ENCODE results near the gene SIRT2. TPM values are rescaled to one million over a fixed set of nuclear protein-coding genes. Genes with fewer than 3 reads are reported as not detected.
"Not testable (repeated sequence)": the region's sequence is repeated elsewhere in the genome, so short reads cannot be mapped to it uniquely, and the experiment has no call there.

Gene SIRT2
- total RNA-seq (10 to 100 TPM; 33.6 to 36.5 TPM), polyA plus RNA-seq (51.2 TPM)

GRCh38 chr19:38899447-38900201 lies at the start of gene SIRT2, which contains the start of gene NFKBIB:
Gene SIRT2 (minus strand): TSS chr19:38899618. CDS start chr19:38899521, 97 bp downstream.
Gene NFKBIB (plus strand): TSS chr19:38899969. CDS start chr19:38900033, 64 bp downstream.
- Histone ChIP-seq H3K4me3 (ENCODE audit: low read length) (peak within 1 kb of the TSS; percentile 88), H3K27me3 (ENCODE audit: insufficient read depth, low read length, poor library complexity, severe bottlenecking) (no peaks in the 10 kb centered on the region), H3K9me3 (ENCODE audit: low read length) (no peaks in the 10 kb centered on the region), H3K27ac (ENCODE audit: low read depth, low read length) (peak within 1 kb of the TSS; percentile 97), H3K4me1 (ENCODE audit: insufficient read depth, low read length) (peaks cover 24% of the 10 kb centered on the region), H3K36me3 (ENCODE audit: insufficient read depth, low read length) (no peaks in the 10 kb centered on the region)
- Mint-ChIP-seq H3K36me3 (peaks cover 8 to 33% (median 9%) of the 10 kb centered on the region in 3 donors), H3K27me3 (peaks cover 0 to 2% of the 10 kb centered on the region in 2 donors), H3K4me3 (peak within 1 kb of the TSS; percentile 89 to 96 (median 94)), H3K9me3 (peaks cover 0 to 2% (median 0%) of the 10 kb centered on the region in 5 donors), H3K27ac (peak within 1 kb of the TSS; percentile 92 to 100 (median 98)), H3K4me1 (peaks cover 50 to 66% (median 63%) of the 10 kb centered on the region in 3 donors)
- CTCF ChIA-PET, result interaction anchor here (0.8 to 1.8 kb wide), 5 partner anchors 29 to 165 kb away, joined by 3 to 8 read pairs (median 4); partner anchors contain the start of genes MRPS12 and SARS2
- DNase-seq, result peak; percentile 98 to 100 (median 99)
- POLR2A ChIA-PET, result interaction anchor here (0.6 to 1.4 kb wide), 5 partner anchors 21 to 266 kb away, joined by 3 to 7 read pairs (median 5); partner anchors contain the start of genes MRPS12 and SARS2

GRCh38 chr19:38946229-38947010 lies 47.0 kb upstream of the SIRT2 start:
- Histone ChIP-seq H3K9me3 (ENCODE audit: low read length) (no peaks in the 10 kb centered on the region), H3K4me1 (ENCODE audit: insufficient read depth, low read length) (peaks cover 7% of the 10 kb centered on the region), H3K4me3 (ENCODE audit: low read length) (no peak overlapping the region), H3K36me3 (ENCODE audit: insufficient read depth, low read length) (no peaks in the 10 kb centered on the region), H3K27me3 (ENCODE audit: insufficient read depth, low read length, poor library complexity, severe bottlenecking) (no peaks in the 10 kb centered on the region), H3K27ac (ENCODE audit: low read depth, low read length) (no peak overlapping the region)
- Mint-ChIP-seq H3K27ac (no peak overlapping the region), H3K27me3 (peaks cover 6 to 7% of the 10 kb centered on the region in 2 donors), H3K4me3 (no peak overlapping the region), H3K36me3 (no peaks in the 10 kb centered on the region), H3K4me1 (peaks cover 6 to 18% (median 16%) of the 10 kb centered on the region in 3 donors), H3K9me3 (no peaks in the 10 kb centered on the region)
- ChIA-PET CTCF (no interaction called here), POLR2A (no interaction called here)
- peak in 1 of 5 donors; percentile 29 for DNase-seq

- H3K4me1 ChIP-seq (ENCODE audit: insufficient read depth, low read length), result peaks cover 7% of the 10 kb centered on the region
- Mint-ChIP-seq H3K36me3 (no peaks in the 10 kb centered on the region), H3K4me1 (peaks cover 9 to 24% (median 22%) of the 10 kb centered on the region in 3 donors), H3K9me3 (peaks cover 0 to 2% (median 0%) of the 10 kb centered on the region in 5 donors), H3K27me3 (peaks cover 7 to 11% of the 10 kb centered on the region in 2 donors), H3K4me3 (no peak overlapping the region), H3K27ac (peak overlapping the region in 1 of 8 donors; percentile 60)
- peak in 1 of 5 donors; percentile 33 for DNase-seq
- H3K9me3 ChIP-seq (ENCODE audit: low read length), result no peaks in the 10 kb centered on the region
- POLR2A ChIA-PET, result no interaction called here
- H3K4me3 ChIP-seq (ENCODE audit: low read length), result no peak overlapping the region
- no peaks in the 10 kb centered on the region for H3K27me3 ChIP-seq (ENCODE audit: insufficient read depth, low read length, poor library complexity, severe bottlenecking)
- H3K36me3 ChIP-seq (ENCODE audit: insufficient read depth, low read length), result no peaks in the 10 kb centered on the region
- H3K27ac ChIP-seq (ENCODE audit: low read depth, low read length), result no peak overlapping the region
- CTCF ChIA-PET, result no interaction called here
Observed at GRCh38 chr19:38945562-38946228, 46.3 kb upstream of the SIRT2 start.

DNA sequence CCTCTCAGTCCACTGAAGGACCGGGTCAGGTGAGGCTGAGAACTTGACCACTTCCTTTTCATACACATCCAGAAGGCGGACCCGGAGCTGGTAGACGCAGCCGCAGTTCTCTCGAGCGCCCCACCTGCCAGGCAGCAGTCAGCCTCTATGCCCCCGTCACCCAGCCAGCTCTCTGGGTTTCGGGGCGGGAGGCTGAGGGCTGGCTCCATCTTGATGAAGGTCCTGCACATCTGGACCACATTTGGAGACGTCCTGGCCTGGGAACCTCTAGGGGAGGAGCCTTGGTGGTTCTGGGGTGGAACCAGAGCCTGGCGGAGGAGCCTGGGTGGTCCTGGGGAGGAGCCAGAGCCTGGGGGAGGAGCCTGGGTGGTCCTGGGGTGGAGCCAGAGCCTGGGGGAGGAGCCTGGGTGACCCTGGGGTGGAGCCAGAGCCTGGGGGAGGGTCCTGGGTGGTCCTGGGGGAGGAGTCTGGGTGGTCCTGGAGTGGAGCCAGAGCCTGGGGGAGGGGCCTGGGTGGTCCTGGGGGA lies 45.6 kb upstream of the SIRT2 start:
- peaks cover 2% of the 10 kb centered on the region for H3K4me1 ChIP-seq (ENCODE audit: insufficient read depth, low read length)
- no peaks in the 10 kb centered on the region for H3K36me3 ChIP-seq (ENCODE audit: insufficient read depth, low read length)
- H3K9me3 Mint-ChIP-seq, result peaks cover 0 to 2% (median 0%) of the 10 kb centered on the region in 5 donors
- H3K27ac Mint-ChIP-seq, result no peak overlapping the region
- peaks cover 6 to 24% (median 23%) of the 10 kb centered on the region in 3 donors for H3K4me1 Mint-ChIP-seq
- no peak overlapping the region for H3K4me3 ChIP-seq (ENCODE audit: low read length)
- no peak overlapping the region for H3K4me3 Mint-ChIP-seq
- CTCF ChIA-PET, result no interaction called here
- no peaks in the 10 kb centered on the region for H3K27me3 ChIP-seq (ENCODE audit: insufficient read depth, low read length, poor library complexity, severe bottlenecking)
- peaks cover 3 to 11% of the 10 kb centered on the region in 2 donors for H3K27me3 Mint-ChIP-seq
- H3K27ac ChIP-seq (ENCODE audit: low read depth, low read length), result no peak overlapping the region
- POLR2A ChIA-PET, result no interaction called here
- H3K9me3 ChIP-seq (ENCODE audit: low read length), result no peaks in the 10 kb centered on the region
- DNase-seq, result peak in 1 of 5 donors; percentile 43
- H3K36me3 Mint-ChIP-seq, result no peaks in the 10 kb centered on the region

- ChIA-PET CTCF (no interaction called here), POLR2A (no interaction called here)
- Mint-ChIP-seq H3K4me1 (peaks cover 4 to 26% (median 16%) of the 10 kb centered on the region in 3 donors), H3K4me3 (no peak overlapping the region), H3K36me3 (no peaks in the 10 kb centered on the region), H3K27me3 (peaks cover 3 to 4% of the 10 kb centered on the region in 2 donors), H3K27ac (no peak overlapping the region), H3K9me3 (peaks cover 0 to 2% (median 0%) of the 10 kb centered on the region in 5 donors)
- Histone ChIP-seq H3K9me3 (ENCODE audit: low read length) (no peaks in the 10 kb centered on the region), H3K4me1 (ENCODE audit: insufficient read depth, low read length) (no peaks in the 10 kb centered on the region), H3K27ac (ENCODE audit: low read depth, low read length) (no peak overlapping the region), H3K36me3 (ENCODE audit: insufficient read depth, low read length) (no peaks in the 10 kb centered on the region), H3K4me3 (ENCODE audit: low read length) (no peak overlapping the region), H3K27me3 (ENCODE audit: insufficient read depth, low read length, poor library complexity, severe bottlenecking) (no peaks in the 10 kb centered on the region)
- DNase-seq, result peak in 1 of 5 donors; percentile 28
Observed at GRCh38 chr19:38942471-38943181, 43.2 kb upstream of the SIRT2 start.

DNA sequence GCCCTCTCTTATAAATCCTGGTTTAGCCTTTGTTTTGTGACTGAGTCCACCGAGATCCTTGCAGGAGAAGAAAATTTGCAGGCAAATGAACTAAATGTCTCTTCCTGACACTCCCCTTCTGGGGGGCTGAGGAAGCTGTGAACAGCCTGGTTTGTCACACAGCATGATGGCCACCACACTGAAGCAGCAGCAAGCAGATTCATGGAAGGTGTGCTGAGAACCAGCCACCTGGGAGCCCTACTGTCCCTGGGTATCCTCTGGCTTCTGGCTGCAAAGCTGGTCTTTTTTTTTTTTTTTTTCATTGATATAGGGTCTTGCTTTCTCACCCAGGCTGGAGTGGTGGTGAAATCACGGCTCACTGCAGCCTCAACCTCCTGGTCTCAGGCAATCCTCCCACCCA lies 42.6 kb upstream of the SIRT2 start:
- H3K9me3 ChIP-seq (ENCODE audit: low read length), result no peaks in the 10 kb centered on the region
- H3K27ac ChIP-seq (ENCODE audit: low read depth, low read length), result no peak overlapping the region
- peaks cover 3 to 4% of the 10 kb centered on the region in 2 donors for H3K27me3 Mint-ChIP-seq
- H3K9me3 Mint-ChIP-seq, result peaks cover 0 to 2% (median 0%) of the 10 kb centered on the region in 5 donors
- peak overlapping the region in 1 of 8 donors; percentile 35 for H3K27ac Mint-ChIP-seq
- H3K36me3 ChIP-seq (ENCODE audit: insufficient read depth, low read length), result no peaks in the 10 kb centered on the region
- H3K4me3 ChIP-seq (ENCODE audit: low read length), result no peak overlapping the region
- no peak for DNase-seq
- no peaks in the 10 kb centered on the region for H3K27me3 ChIP-seq (ENCODE audit: insufficient read depth, low read length, poor library complexity, severe bottlenecking)
- no peak overlapping the region for H3K4me3 Mint-ChIP-seq
- peaks cover 4 to 26% (median 16%) of the 10 kb centered on the region in 3 donors for H3K4me1 Mint-ChIP-seq
- H3K36me3 Mint-ChIP-seq, result no peaks in the 10 kb centered on the region
- no peaks in the 10 kb centered on the region for H3K4me1 ChIP-seq (ENCODE audit: insufficient read depth, low read length)
- CTCF ChIA-PET, result no interaction called here
- POLR2A ChIA-PET, result no interaction called here

GRCh38 chr19:38941466-38941865 lies 42.0 kb upstream of the SIRT2 start:
- H3K4me1 ChIP-seq (ENCODE audit: insufficient read depth, low read length); H3K4me3 ChIP-seq (ENCODE audit: low read length); H3K9me3 Mint-ChIP-seq; H3K4me3 Mint-ChIP-seq; DNase-seq; H3K9me3 ChIP-seq (ENCODE audit: low read length); H3K36me3 Mint-ChIP-seq; H3K36me3 ChIP-seq (ENCODE audit: insufficient read depth, low read length); H3K27ac ChIP-seq (ENCODE audit: low read depth, low read length); H3K27me3 Mint-ChIP-seq; H3K27ac Mint-ChIP-seq; POLR2A ChIA-PET; H3K27me3 ChIP-seq (ENCODE audit: insufficient read depth, low read length, poor library complexity, severe bottlenecking): not testable (repeated sequence)
- CTCF ChIA-PET, result interaction anchor here (1.2 kb wide), 1 partner anchor 11 kb away, joined by 4 read pairs; the partner anchor contains the start of genes MRPS12 and SARS2
- peaks cover 4 to 26% (median 16%) of the 10 kb centered on the region in 3 donors for H3K4me1 Mint-ChIP-seq

Measured in CD8-positive, alpha-beta memory T cell (primary cell).